Adrenal gland (tissue), 5 donors: ENCODE data around the gene PDK2.

Source experiments
- CTCF ChIP-seq, 6 experiments: fragments of 450-650 bp in 4 of 6; fragments of 200-600 bp in 2 of 6; sonication (generic) in 1 of 6; IDR thresholded peaks; 1 replicate in 5 of 6; 2 replicates in 1 of 6; pipeline versions ENCODE4 v1.5.1 to v1.8.0; 2016 to 2021; ENCODE audit warnings: antibody characterized with exemption in 6 of 6, mild to moderate bottlenecking in 2 of 6, moderate library complexity in 1 of 6
- POLR2A ChIP-seq, 2 donors: fragments of 450-650 bp; IDR thresholded peaks; one replicate each; pipeline ENCODE4 v1.6.1; 2017; ENCODE audit warnings: antibody characterized with exemption in 2 of 2, mild to moderate bottlenecking in 2 of 2, moderate library complexity in 1 of 2
- donor health status: DM: no; HTN: no; CAD: no.

DNA sequence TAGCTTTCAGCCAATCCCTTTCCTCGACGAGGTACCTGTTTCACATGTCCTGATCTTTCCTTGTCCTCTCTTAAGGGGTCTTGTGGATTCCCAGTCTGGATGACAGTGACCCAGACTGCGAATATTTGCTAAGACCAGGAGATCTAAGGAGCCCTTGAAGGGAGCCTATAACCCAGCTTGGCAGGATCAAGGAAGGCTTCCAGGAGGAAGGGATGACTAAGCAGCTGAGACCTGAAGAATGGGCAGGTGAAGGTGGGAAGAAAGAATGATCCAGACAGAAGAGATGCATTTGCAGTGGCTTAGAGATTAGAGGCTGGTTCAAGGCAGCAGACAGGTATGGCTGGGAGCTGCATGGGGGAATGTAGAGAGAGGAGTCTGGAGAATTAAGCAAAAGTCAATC lies 1.9 kb upstream of the PDK2 start:
- no peak for TF ChIP-seq CTCF (IDR thresholded peaks at IDR 0.05)
- no peak for TF ChIP-seq POLR2A (IDR thresholded peaks at IDR 0.05)
